Smooth muscle cell (in vitro differentiated cells): Measurements from ENCODE around the gene AGAP3. TPM values are rescaled to one million over a fixed set of nuclear protein-coding genes. Genes with fewer than 3 reads are reported as not detected.

ENCODE experiments used
- DNase-seq: peaks from one replicate; lab custom pipeline; 2025; ENCODE audit not compliant: unreplicated experiment; lab: John Stamatoyannopoulos, UW
- H2AFZ ChIP-seq: fragments of 200-600 bp; sonication (generic); 2 replicates; pipeline ENCODE4 v1.6.0; 2016; ENCODE audit warnings: antibody characterized with exemption, low read depth, mild to moderate bottlenecking
- H3F3A ChIP-seq: fragments of 200-600 bp; sonication (generic); 2 replicates; pipeline ENCODE4 v1.6.0; 2017; ENCODE audit warnings: antibody characterized with exemption, low read depth
- H3K27ac ChIP-seq: fragments of 200-600 bp; sonication (generic); 2 replicates; pipeline ENCODE4 v1.5.1; 2016; ENCODE audit warnings: low read depth, mild to moderate bottlenecking
- H3K27me3 ChIP-seq: fragments of 200-600 bp; sonication (generic); 2 replicates; pipeline ENCODE4 v1.6.1; 2016; ENCODE audit warnings: low read depth, mild to moderate bottlenecking
- H3K36me3 ChIP-seq: fragments of 200-600 bp; sonication (generic); 2 replicates; pipeline ENCODE4 v1.5.1; 2016; ENCODE audit warnings: low read depth
- H3K4me1 ChIP-seq: fragments of 200-600 bp; sonication (generic); 2 replicates; pipeline ENCODE4 v1.5.1; 2016; ENCODE audit warnings: low read depth
- H3K4me2 ChIP-seq: fragments of 200-600 bp; sonication (generic); 2 replicates; pipeline ENCODE4 v1.6.0; 2016; ENCODE audit warnings: mild to moderate bottlenecking
- H3K4me3 ChIP-seq: fragments of 200-600 bp; sonication (generic); 2 replicates; pipeline ENCODE4 v1.5.1; 2016; ENCODE audit warnings: mild to moderate bottlenecking
- H3K79me2 ChIP-seq: fragments of 200-600 bp; sonication (generic); 2 replicates; pipeline ENCODE4 v1.6.0; 2016; ENCODE audit warnings: low read depth, mild to moderate bottlenecking
- H3K9ac ChIP-seq: fragments of 200-600 bp; sonication (generic); 2 replicates; pipeline ENCODE4 v1.6.0; 2016; ENCODE audit warnings: low read depth
- H3K9me3 ChIP-seq: fragments of 200-600 bp; sonication (generic); replicated peaks from 2 replicates; pipeline ENCODE4 v1.5.1; 2016; ENCODE audit warnings: low read depth
- H4K20me1 ChIP-seq: fragments of 200-600 bp; sonication (generic); 2 replicates; pipeline ENCODE4 v1.6.0; 2016; ENCODE audit warnings: low read depth
- WGBS: methylation state at CpG from one replicate; pipeline ENCODE4 v1.1.7; 2016; ENCODE audit warnings: low lambda C conversion rate; 5-methylcytosine and 5-hydroxymethylcytosine counted together
- polyA plus RNA-seq: library from polyadenylated mRNA; unstranded; fragments of >200 nt; fragmentation: Nextera tagmentation; extraction: Ambion mirVana; gene quantifications from 2 replicates; pipeline ENCODE4 v1.2.1, GENCODE V29; 2016
- total RNA-seq: library from RNA; depleted of rRNA; stranded (reverse); fragments of >200 nt; gene quantifications from 2 replicates; pipeline ENCODE4 v1.2.3, GENCODE V29; 2014
- TF ChIP-seq, protein P1 (sequence below): fragments of 200-600 bp; sonication (generic); IDR thresholded peaks from 2 replicates; pipeline ENCODE4 v1.5.1; 2017; ENCODE audit warnings: borderline replicate concordance, mild to moderate bottlenecking, antibody characterized with exemption; ENCODE audit not compliant: insufficient read depth, poor library complexity, severe bottlenecking

AGAP3 gene
- total and polyA plus RNA-seq, 2 experiments from 2014 or later = 29.8 to 51.4 TPM

DNA sequence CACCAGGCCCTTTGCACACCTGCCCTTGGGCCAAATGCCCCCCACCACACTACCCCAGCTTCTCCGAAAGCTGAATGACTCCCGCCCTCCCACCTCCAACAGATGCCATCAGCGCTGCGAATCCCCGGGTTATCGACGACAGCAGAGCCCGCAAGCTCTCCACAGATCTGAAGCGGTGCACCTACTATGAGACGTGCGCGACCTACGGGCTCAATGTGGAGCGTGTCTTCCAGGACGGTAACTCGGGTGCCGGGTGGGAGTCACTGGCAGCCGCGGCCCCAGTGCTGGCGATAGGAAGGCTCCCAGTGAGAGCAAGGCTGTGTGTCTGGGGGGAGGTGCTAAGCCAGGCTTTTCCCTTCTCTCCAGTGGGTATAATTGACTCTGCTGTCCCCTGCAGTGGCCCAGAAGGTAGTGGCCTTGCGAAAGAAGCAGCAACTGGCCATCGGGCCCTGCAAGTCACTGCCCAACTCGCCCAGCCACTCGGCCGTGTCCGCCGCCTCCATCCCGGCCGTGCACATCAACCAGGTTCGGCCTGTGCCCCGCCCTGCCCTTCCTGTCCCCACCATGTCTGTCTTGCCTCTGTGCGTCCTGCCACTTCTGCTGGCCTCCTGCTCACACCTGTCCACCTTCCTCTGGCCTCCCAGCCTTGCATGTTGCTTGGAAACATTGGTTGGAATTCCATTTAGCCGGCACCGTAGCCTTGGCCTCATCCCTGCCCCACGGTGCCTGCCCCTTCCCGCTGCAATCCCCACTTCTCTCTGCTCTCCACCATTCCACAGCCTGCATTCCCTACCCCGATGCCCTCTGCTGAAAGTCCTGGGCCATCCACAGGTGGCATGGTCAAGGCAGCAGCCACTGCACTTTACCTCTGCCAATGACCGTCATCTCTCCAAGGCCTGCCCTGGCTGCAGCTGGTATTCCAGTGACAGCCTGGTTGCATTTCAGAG is 32.1 kb downstream of the AGAP3 start:
- DNase-seq = no peak
- Histone ChIP-seq H4K20me1 (peaks cover 80% of the 10 kb centered on the region), H3K36me3 (no peaks in the 10 kb centered on the region)

DNA sequence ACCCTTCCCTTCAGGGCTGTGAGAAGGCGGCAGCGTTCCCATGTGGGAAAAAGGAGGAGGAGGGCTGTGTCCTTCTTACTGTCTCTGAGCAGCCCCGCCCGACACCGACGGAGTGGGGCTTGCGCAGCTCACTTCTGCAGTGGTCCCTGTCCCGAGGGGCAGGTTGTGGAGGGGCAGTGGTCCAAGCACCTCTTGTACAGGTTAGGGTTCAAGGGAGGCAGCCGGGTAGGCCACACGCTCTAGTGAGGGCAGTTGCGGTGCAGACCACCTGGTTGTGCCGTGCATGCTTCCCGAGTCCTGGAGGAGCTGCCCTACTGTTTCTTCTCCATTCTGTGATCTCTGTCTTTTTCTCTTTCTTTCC is 32.8 kb downstream of the AGAP3 start:
- Histone ChIP-seq H4K20me1 (peaks cover 80% of the 10 kb centered on the region), H3K36me3 (no peaks in the 10 kb centered on the region)

More for the DNA sequence above, 32.1 kb downstream of the AGAP3 start:
- Histone ChIP-seq H3K9me3 (no peaks in the 10 kb centered on the region), H3K4me1 (peaks cover 9% of the 10 kb centered on the region), H3K4me3 (no peak overlapping the region), H3K4me2 (no peak overlapping the region), H3K27me3 (no peaks in the 10 kb centered on the region), H3K27ac (no peak overlapping the region), H3F3A (no peaks in the 10 kb centered on the region), H3K9ac (no peak overlapping the region), H3K79me2 (peaks cover 20% of the 10 kb centered on the region), H2AFZ (no peak overlapping the region)
- TF ChIP-seq, protein P1, sequence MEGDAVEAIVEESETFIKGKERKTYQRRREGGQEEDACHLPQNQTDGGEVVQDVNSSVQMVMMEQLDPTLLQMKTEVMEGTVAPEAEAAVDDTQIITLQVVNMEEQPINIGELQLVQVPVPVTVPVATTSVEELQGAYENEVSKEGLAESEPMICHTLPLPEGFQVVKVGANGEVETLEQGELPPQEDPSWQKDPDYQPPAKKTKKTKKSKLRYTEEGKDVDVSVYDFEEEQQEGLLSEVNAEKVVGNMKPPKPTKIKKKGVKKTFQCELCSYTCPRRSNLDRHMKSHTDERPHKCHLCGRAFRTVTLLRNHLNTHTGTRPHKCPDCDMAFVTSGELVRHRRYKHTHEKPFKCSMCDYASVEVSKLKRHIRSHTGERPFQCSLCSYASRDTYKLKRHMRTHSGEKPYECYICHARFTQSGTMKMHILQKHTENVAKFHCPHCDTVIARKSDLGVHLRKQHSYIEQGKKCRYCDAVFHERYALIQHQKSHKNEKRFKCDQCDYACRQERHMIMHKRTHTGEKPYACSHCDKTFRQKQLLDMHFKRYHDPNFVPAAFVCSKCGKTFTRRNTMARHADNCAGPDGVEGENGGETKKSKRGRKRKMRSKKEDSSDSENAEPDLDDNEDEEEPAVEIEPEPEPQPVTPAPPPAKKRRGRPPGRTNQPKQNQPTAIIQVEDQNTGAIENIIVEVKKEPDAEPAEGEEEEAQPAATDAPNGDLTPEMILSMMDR = no peak
- 97% methylated on average over 38 of the region's 38 CpGs for WGBS

DNA sequence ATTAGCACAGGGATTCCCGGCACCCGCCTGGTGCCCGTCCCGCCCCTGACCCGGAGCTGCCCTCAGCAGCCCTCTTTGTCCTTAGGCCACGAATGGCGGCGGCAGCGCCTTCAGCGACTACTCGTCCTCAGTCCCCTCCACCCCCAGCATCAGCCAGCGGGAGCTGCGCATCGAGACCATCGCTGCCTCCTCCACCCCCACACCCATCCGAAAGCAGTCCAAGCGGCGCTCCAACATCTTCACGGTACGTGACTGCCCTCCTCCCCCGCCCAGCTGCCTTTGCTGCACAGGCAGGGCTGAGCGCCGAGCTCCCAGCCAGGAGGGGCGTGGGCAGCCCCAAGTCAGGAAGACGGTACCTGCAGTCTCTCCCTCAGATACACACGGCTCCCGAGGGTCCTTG is 33.6 kb downstream of the AGAP3 start:
- Histone ChIP-seq H3K4me2 (no peak overlapping the region), H3K9ac (no peak overlapping the region), H3K27me3 (no peaks in the 10 kb centered on the region), H2AFZ (no peak overlapping the region), H4K20me1 (peaks cover 84% of the 10 kb centered on the region), H3K9me3 (no peaks in the 10 kb centered on the region), H3K36me3 (no peaks in the 10 kb centered on the region), H3K79me2 (peaks cover 20% of the 10 kb centered on the region), H3F3A (peaks cover under 1% of the 10 kb centered on the region), H3K4me3 (no peak overlapping the region), H3K4me1 (no peaks in the 10 kb centered on the region), H3K27ac (no peak overlapping the region)
- DNase-seq = no peak
- 97% methylated on average over 25 of the region's 27 CpGs for WGBS
- TF ChIP-seq, protein P1 = no peak

More for the DNA sequence above, 32.8 kb downstream of the AGAP3 start:
- WGBS = 99% methylated on average over 13 of the region's 13 CpGs
- TF ChIP-seq, protein P1 = no peak
- no peak for DNase-seq
- peaks cover 3% of the 10 kb centered on the region for H3K4me1 ChIP-seq
- H3K27me3 ChIP-seq = no peaks in the 10 kb centered on the region
- no peaks in the 10 kb centered on the region for H3F3A ChIP-seq
- H3K4me2 ChIP-seq = no peak overlapping the region
- peaks cover 20% of the 10 kb centered on the region for H3K79me2 ChIP-seq
- H3K4me3 ChIP-seq = no peak overlapping the region
- H3K27ac ChIP-seq = no peak overlapping the region
- no peaks in the 10 kb centered on the region for H3K9me3 ChIP-seq
- no peak overlapping the region for H3K9ac ChIP-seq
- H2AFZ ChIP-seq = no peak overlapping the region
